Measurements from ENCODE around the gene COL4A2.

DNA sequence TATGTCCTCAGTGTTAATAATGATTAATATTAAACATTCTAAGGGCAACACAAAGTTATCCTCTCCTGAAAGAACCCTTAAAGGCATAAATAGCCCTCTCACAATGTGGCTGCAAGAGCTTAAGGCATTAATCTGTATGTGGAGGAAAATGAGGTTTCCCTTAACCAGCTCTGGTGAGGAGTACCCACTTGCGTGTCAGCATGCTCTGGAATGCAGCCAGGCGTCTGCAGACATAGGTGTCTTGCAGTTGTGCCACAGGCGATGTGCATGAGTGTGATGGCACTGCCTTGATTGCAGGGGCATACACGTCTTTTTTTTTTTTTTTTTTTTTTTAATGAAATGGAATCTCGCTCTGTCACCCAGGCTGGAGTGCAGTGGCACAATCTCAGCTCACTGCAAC lies 162.5 kb downstream of the COL4A2 start:
- TF ChIP-seq, protein P1, sequence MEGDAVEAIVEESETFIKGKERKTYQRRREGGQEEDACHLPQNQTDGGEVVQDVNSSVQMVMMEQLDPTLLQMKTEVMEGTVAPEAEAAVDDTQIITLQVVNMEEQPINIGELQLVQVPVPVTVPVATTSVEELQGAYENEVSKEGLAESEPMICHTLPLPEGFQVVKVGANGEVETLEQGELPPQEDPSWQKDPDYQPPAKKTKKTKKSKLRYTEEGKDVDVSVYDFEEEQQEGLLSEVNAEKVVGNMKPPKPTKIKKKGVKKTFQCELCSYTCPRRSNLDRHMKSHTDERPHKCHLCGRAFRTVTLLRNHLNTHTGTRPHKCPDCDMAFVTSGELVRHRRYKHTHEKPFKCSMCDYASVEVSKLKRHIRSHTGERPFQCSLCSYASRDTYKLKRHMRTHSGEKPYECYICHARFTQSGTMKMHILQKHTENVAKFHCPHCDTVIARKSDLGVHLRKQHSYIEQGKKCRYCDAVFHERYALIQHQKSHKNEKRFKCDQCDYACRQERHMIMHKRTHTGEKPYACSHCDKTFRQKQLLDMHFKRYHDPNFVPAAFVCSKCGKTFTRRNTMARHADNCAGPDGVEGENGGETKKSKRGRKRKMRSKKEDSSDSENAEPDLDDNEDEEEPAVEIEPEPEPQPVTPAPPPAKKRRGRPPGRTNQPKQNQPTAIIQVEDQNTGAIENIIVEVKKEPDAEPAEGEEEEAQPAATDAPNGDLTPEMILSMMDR (IDR thresholded peaks at IDR 0.05 in 4 of 5, conservative IDR thresholded peaks at IDR 0.05 in 1 of 5): no peak
- TF ChIP-seq POLR2A (IDR thresholded peaks at IDR 0.05): no peak
